ENCODE results near the gene NOXA1. TPM values are rescaled to one million over a fixed set of nuclear protein-coding genes. Genes with fewer than 3 reads are reported as not detected.
"Not testable (repeated sequence)": the region's sequence is repeated elsewhere in the genome, so short reads cannot be mapped to it uniquely, and the experiment has no call there.

NOXA1 gene
- total RNA-seq, 8 experiments from 2014 or later: 0.13 to 2.1 (median 0.32) TPM

- no peak for ATAC-seq (replicated peaks in 6 of 8)
- 62 to 100% (median 86%) methylated on average over 1 to 9 of the region's 14 CpGs; no CpG with 5 or more reads in 4 of the 10 experiments for WGBS, 10 experiments
- H3K4me3 ChIP-seq: no peak overlapping the region
- no peak overlapping the region for H3K27ac ChIP-seq
- peaks cover 4 to 8% of the 10 kb centered on the region in 2 donors for H3K4me1 ChIP-seq (replicated peaks in 1 of 2)
- in situ Hi-C loops (cut with MboI; ENCODE audit: low pct_unique_long_range_greater_than_20kb in 2 of 9, low sequenced_read_pairs in 9 of 9, unreplicated experiment in 9 of 9): loop anchor here in 1 of 9 experiments (25.0 kb wide), 1 partner anchor 157 kb away; the partner anchor contains the start of gene TOR4A
Observed at GRCh38 chr9:137444106-137444790, 21.1 kb downstream of the NOXA1 start.

- peak; percentile 40 to 74 (median 48) for ATAC-seq (replicated peaks in 6 of 8)
- 0 to 69% (median 0%) methylated on average over 1 to 7 of the region's 14 CpGs; no CpG with 5 or more reads in 3 of the 10 experiments for WGBS, 10 experiments
- H3K4me1 ChIP-seq (replicated peaks in 1 of 2): peaks cover 4 to 8% of the 10 kb centered on the region in 2 donors
- no peak overlapping the region for H3K27ac ChIP-seq
- in situ Hi-C loops (cut with MboI; ENCODE audit: low pct_unique_long_range_greater_than_20kb in 2 of 9, low sequenced_read_pairs in 9 of 9, unreplicated experiment in 9 of 9): loop anchor here in 1 of 9 experiments (25.0 kb wide), 1 partner anchor 158 kb away; the partner anchor contains the start of gene TOR4A
- no peak overlapping the region for H3K4me3 ChIP-seq
Observed at GRCh38 chr9:137445275-137445807, 22.1 kb downstream of the NOXA1 start.

- peaks cover 4 to 8% of the 10 kb centered on the region in 2 donors for H3K4me1 ChIP-seq (replicated peaks in 1 of 2)
- no peak overlapping the region for H3K4me3 ChIP-seq
- ATAC-seq (replicated peaks in 6 of 8): peak in 2 of 8 experiments; percentile 1 to 6
- H3K27ac ChIP-seq: no peak overlapping the region
- WGBS, 10 experiments: 0 to 100% (median 30%) methylated on average over 1 to 6 of the region's 19 CpGs; no CpG with 5 or more reads in 5 of the 10 experiments
- in situ Hi-C loops (cut with MboI; ENCODE audit: low pct_unique_long_range_greater_than_20kb in 2 of 9, low sequenced_read_pairs in 9 of 9, unreplicated experiment in 9 of 9): loop anchor here in 1 of 9 experiments (25.0 kb wide), 1 partner anchor 159 kb away; the partner anchor contains the start of gene TOR4A
Observed at GRCh38 chr9:137445930-137446431, 22.8 kb downstream of the NOXA1 start.

GRCh38 chr9:137446851-137447471, 23.8 kb downstream of the NOXA1 start:
- in situ Hi-C loops (cut with MboI; ENCODE audit: low pct_unique_long_range_greater_than_20kb in 2 of 9, low sequenced_read_pairs in 9 of 9, unreplicated experiment in 9 of 9): loop anchor here in 1 of 9 experiments (25.0 kb wide), 1 partner anchor 160 kb away; the partner anchor contains the start of gene TOR4A
- peaks cover 0 to 8% of the 10 kb centered on the region in 2 donors for H3K4me1 ChIP-seq (replicated peaks in 1 of 2)
- no peak overlapping the region for H3K4me3 ChIP-seq
- WGBS, 10 experiments: 17 to 100% (median 83%) methylated on average over 1 to 5 of the region's 21 CpGs; no CpG with 5 or more reads in 2 of the 10 experiments
- ATAC-seq (replicated peaks in 6 of 8): peak in 4 of 8 experiments; percentile 8 to 51 (median 28)
- H3K27ac ChIP-seq: no peak overlapping the region

- H3K27ac ChIP-seq: no peak overlapping the region
Observed at GRCh38 chr9:137447722-137448601, 24.8 kb downstream of the NOXA1 start.

GRCh38 chr9:137448602-137448962, 25.4 kb downstream of the NOXA1 start:
- ATAC-seq (replicated peaks in 6 of 8): no peak
- in situ Hi-C loops (cut with MboI; ENCODE audit: low pct_unique_long_range_greater_than_20kb in 2 of 9, low sequenced_read_pairs in 9 of 9, unreplicated experiment in 9 of 9): loop anchor here in 1 of 9 experiments (25.0 kb wide), 1 partner anchor 161 kb away; the partner anchor contains the start of gene TOR4A
- no peak overlapping the region for H3K27ac ChIP-seq
- no peak overlapping the region for H3K4me3 ChIP-seq
- peaks cover 0 to 14% of the 10 kb centered on the region in 2 donors for H3K4me1 ChIP-seq (replicated peaks in 1 of 2)
- WGBS, 10 experiments: no CpG with 5 or more reads among the region's 16 CpGs

More at GRCh38 chr9:137447722-137448601, 24.8 kb downstream of the NOXA1 start:
- H3K4me3 ChIP-seq: no peak overlapping the region
- in situ Hi-C loops (cut with MboI; ENCODE audit: low pct_unique_long_range_greater_than_20kb in 2 of 9, low sequenced_read_pairs in 9 of 9, unreplicated experiment in 9 of 9): loop anchor here in 1 of 9 experiments (25.0 kb wide), 1 partner anchor 161 kb away; the partner anchor contains the start of gene TOR4A
- peak in 4 of 8 experiments; percentile 5 to 34 (median 15) for ATAC-seq (replicated peaks in 6 of 8)
- WGBS, 10 experiments: 100% methylated on average over 1 of the region's 27 CpGs; no CpG with 5 or more reads in 9 of the 10 experiments
- peaks cover 0 to 8% of the 10 kb centered on the region in 2 donors for H3K4me1 ChIP-seq (replicated peaks in 1 of 2)

- no peak for ATAC-seq (replicated peaks in 6 of 8)
- in situ Hi-C loops (cut with MboI; ENCODE audit: low pct_unique_long_range_greater_than_20kb in 2 of 9, low sequenced_read_pairs in 9 of 9, unreplicated experiment in 9 of 9): loop anchor here in 1 of 9 experiments (25.0 kb wide), 1 partner anchor 162 kb away; the partner anchor contains the start of gene TOR4A
- no peak overlapping the region for H3K27ac ChIP-seq
- peaks cover 1 to 15% of the 10 kb centered on the region in 2 donors for H3K4me1 ChIP-seq (replicated peaks in 1 of 2)
- no peak overlapping the region for H3K4me3 ChIP-seq
- 80 to 95% methylated on average over 1 to 4 of the region's 36 CpGs; no CpG with 5 or more reads in 8 of the 10 experiments for WGBS, 10 experiments
Observed at GRCh38 chr9:137449081-137449844, 26.1 kb downstream of the NOXA1 start.

GRCh38 chr9:137449931-137450538, 26.8 kb downstream of the NOXA1 start:
- 91% methylated on average over 6 of the region's 18 CpGs; no CpG with 5 or more reads in 9 of the 10 experiments for WGBS, 10 experiments
- Histone ChIP-seq H3K4me3 (no peak overlapping the region), H3K4me1 (replicated peaks in 1 of 2) (peaks cover 9 to 21% of the 10 kb centered on the region in 2 donors), H3K27ac (no peak overlapping the region)
- in situ Hi-C loops (cut with MboI; ENCODE audit: low pct_unique_long_range_greater_than_20kb in 2 of 9, low sequenced_read_pairs in 9 of 9, unreplicated experiment in 9 of 9): loop anchor here in 1 of 9 experiments (25.0 kb wide), 1 partner anchor 163 kb away; the partner anchor contains the start of gene TOR4A
- no peak for ATAC-seq (replicated peaks in 6 of 8)

GRCh38 chr9:137450539-137451222, 27.5 kb downstream of the NOXA1 start:
- in situ Hi-C loops (cut with MboI; ENCODE audit: low pct_unique_long_range_greater_than_20kb in 2 of 9, low sequenced_read_pairs in 9 of 9, unreplicated experiment in 9 of 9); H3K4me3 ChIP-seq; H3K27ac ChIP-seq; ATAC-seq (replicated peaks in 6 of 8): not testable (repeated sequence)
- peaks cover 12 to 17% of the 10 kb centered on the region in 2 donors for H3K4me1 ChIP-seq (replicated peaks in 1 of 2)
- WGBS, 10 experiments: no CpG with 5 or more reads among the region's 24 CpGs

- no CpG with 5 or more reads among the region's 31 CpGs for WGBS, 10 experiments
- in situ Hi-C loops (cut with MboI; ENCODE audit: low pct_unique_long_range_greater_than_20kb in 2 of 9, low sequenced_read_pairs in 9 of 9, unreplicated experiment in 9 of 9); ATAC-seq (replicated peaks in 6 of 8); H3K4me3 ChIP-seq; H3K27ac ChIP-seq: not testable (repeated sequence)
- H3K4me1 ChIP-seq (replicated peaks in 1 of 2): peaks cover 12 to 17% of the 10 kb centered on the region in 2 donors
Observed at GRCh38 chr9:137451264-137452005, 28.2 kb downstream of the NOXA1 start.
